Astrocyte of the spinal cord (primary cell): ENCODE results near the gene NADSYN1.

Experiments used
- DNase-seq: peaks from one replicate; pipeline ENCODE4 v3.0.0; 2011; ENCODE audit warnings: low read depth, low spot score
- H3K4me3 ChIP-seq: 2 replicates; pipeline ENCODE4 v1.5.1; 2011; ENCODE audit warnings: low read depth, mild to moderate bottlenecking, low read length, moderate library complexity
- in situ Hi-C: cut with HindIII; loops from 2 replicates; pipeline ENCODE4 v1.10.0; 2017; ENCODE audit warnings: low sequenced_read_pairs
- TF ChIP-seq, protein P1 (sequence below): IDR thresholded peaks from 2 replicates; pipeline ENCODE4 v1.5.1; 2012; ENCODE audit warnings: low read depth, mild to moderate bottlenecking, low read length, inconsistent platforms

Gene NADSYN1

DNA sequence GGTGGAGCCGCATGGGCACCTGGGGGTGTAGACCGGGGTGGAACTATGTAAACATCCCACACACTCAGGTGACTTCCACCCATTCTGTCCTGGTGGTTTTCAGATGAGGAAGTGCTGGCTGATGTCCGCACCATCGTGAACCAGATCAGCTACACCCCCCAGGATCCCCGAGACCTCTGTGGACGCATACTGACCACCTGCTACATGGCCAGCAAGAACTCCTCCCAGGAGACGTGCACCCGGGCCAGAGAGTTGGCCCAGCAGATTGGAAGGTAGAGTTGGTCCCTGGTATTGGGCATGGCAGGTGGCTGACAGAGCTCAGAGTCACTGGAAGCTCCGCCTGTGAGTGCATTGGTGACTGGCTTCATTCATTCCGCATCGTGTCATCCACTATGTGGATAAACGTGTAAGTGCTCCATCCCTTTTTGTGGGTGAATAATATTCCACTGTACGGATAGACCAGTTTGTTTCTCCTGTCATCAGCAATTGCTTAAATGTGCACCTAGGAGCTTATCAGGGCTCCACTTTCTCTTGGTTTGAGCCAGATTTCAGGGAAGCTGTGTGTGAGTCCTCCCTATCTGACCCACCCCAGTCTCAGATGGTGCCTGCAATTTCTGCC lies 29.9 kb downstream of the NADSYN1 start:
- DNase-seq, result no peak
- in situ Hi-C loops, result no loop called here
- TF ChIP-seq, protein P1, sequence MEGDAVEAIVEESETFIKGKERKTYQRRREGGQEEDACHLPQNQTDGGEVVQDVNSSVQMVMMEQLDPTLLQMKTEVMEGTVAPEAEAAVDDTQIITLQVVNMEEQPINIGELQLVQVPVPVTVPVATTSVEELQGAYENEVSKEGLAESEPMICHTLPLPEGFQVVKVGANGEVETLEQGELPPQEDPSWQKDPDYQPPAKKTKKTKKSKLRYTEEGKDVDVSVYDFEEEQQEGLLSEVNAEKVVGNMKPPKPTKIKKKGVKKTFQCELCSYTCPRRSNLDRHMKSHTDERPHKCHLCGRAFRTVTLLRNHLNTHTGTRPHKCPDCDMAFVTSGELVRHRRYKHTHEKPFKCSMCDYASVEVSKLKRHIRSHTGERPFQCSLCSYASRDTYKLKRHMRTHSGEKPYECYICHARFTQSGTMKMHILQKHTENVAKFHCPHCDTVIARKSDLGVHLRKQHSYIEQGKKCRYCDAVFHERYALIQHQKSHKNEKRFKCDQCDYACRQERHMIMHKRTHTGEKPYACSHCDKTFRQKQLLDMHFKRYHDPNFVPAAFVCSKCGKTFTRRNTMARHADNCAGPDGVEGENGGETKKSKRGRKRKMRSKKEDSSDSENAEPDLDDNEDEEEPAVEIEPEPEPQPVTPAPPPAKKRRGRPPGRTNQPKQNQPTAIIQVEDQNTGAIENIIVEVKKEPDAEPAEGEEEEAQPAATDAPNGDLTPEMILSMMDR, result no peak
- no peak overlapping the region for H3K4me3 ChIP-seq

DNA sequence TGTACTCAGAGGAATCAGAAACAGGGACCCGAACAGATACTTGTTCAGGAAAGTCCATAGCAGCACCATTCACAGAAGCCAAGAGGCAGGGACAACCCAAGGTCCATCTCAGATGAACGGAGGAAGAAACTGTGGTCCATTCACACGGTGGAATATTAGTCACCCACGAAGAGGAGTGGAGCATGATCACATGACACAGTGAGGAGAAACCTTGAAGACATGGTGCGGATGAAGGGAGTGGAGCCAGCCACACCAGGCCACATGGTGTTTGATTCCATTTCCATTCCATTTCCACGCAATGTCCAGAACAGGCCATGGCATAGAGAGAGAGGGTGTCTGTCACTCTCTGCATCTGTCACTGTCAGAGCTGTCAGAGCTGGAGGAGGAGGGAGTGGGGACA lies 30.7 kb downstream of the NADSYN1 start:
- TF ChIP-seq, protein P1, result no peak
- no peak for DNase-seq
- H3K4me3 ChIP-seq, result no peak overlapping the region
- in situ Hi-C loops, result no loop called here

DNA sequence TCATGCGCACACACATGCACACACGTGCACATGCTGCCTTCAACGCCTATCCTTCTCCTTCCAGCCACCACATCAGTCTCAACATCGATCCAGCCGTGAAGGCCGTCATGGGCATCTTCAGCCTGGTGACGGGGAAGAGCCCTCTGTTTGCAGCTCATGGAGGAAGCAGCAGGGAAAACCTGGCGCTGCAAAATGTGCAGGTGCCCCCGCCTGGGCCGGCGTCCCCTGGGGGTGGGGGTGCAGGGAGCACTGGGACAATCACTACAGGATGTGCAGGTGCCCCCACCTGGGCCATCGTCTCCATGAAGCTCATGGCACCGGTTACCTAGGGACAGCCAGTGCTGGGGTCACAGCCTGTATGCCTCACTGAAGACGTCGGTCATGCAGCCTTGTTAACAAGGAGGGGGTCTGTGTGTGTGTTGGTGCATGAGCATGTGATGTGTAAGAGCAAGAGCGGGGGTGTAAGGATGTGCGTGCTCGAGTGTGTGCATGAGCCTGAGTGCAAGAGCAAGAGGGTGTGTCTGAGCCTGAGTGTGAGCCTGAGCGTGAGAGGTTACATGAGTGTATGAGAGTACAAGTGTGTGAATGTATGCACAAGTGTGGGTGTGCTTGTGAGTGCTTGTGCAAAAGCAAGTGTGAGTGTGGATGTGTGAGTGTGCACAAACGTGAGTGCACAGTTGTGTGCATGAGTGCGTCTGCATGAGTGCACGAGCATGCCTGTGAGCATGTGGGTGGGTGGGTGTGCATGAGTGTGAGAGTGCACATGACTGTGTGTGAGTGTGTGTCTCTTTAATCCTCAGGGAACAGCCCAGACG lies 31.5 kb downstream of the NADSYN1 start:
- in situ Hi-C loops, result no loop called here
- no peak overlapping the region for H3K4me3 ChIP-seq
- no peak for DNase-seq

DNA sequence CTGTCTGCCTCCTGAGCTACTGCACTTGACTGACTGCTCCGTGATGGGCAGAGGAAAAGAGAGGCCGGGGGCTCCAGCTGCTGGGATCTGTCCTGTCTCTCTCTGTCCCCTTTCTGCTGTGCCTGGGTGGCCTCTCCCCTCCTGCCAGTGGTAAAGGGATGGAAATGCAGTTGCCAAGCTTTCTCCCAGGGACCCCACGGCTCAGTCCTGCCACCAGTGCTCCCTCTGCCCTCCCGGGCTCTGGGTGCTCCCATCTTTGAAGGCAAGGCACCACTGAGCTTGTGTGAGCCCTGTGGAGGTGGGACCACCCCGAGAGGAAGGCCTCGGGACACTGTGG lies 32.0 kb downstream of the NADSYN1 start:
- no peak overlapping the region for H3K4me3 ChIP-seq
- TF ChIP-seq, protein P1, result no peak
- in situ Hi-C loops, result no loop called here
- DNase-seq, result no peak

More for the DNA sequence above, 31.5 kb downstream of the NADSYN1 start:
- TF ChIP-seq, protein P1, result no peak

DNA sequence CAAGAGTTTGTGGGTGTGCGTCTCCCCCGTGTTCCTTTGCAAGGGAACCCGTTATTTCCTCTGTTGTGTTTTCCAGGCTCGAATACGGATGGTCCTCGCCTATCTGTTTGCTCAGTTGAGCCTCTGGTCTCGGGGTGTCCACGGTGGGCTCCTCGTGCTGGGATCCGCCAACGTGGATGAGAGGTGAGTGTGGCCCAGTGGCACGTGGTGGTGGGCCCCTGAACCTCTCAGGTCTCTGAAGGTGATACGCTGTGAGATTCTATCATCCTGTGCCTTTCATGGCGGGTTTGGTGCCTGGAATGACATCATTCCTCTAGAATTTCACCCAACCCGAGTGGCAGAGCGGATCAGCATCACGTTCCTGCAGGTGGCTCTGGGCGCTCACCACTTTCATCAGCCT lies 32.5 kb downstream of the NADSYN1 start:
- DNase-seq, result no peak
- TF ChIP-seq, protein P1, result no peak
- H3K4me3 ChIP-seq, result no peak overlapping the region
- in situ Hi-C loops, result no loop called here

DNA sequence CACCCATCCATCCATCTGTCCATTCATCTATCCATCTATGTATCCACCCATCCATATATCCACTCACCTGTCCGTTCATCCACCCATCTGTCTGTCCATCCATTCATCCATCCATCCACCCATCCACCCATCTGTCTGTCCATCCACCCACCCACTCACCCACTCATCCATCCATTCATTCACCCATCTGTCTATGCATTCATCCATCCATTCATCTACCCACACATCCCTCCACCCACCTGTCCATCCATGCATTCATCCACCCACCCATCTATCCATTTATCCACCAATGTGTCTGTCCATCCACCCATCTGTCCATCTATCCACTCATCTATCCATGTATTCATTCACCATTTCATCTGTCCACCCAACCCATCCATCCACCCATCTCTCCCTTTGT lies 33.3 kb downstream of the NADSYN1 start:
- in situ Hi-C loops, result no loop called here
- TF ChIP-seq, protein P1, result no peak
- H3K4me3 ChIP-seq, result no peak overlapping the region
- DNase-seq, result no peak
